Skeletal muscle cell (primary cell): ENCODE results near the gene WFDC12.

Source experiments
- DNase-seq: peaks from one replicate; pipeline ENCODE4 v3.0.0-alpha.2; 2010; ENCODE audit warnings: low read depth
- H3K4me3 ChIP-seq: 2 replicates; pipeline ENCODE4 v1.5.1; 2011; ENCODE audit warnings: low read depth, mild to moderate bottlenecking, control low read depth, low read length, moderate library complexity

WFDC12 gene

DNA sequence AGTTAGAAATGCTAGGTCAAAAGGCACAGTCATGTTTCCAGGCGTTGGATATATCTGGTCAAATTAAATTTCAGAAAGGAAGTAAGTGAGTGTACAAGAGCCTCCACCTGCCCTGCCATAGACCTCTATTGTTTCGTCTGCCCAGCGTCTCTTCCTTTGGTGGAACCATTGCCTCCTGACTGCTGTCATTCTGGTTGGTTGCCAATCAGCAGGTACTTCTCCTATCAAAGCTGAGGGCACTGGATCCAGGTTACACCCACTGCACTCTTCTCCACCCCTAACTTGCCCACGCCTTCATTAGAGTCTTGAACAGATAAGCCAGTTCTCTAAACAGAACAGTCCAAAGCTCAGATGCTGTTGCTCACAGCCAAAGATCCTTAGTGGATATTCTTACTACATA lies 6.7 kb downstream of the WFDC12 start:
- no peak for DNase-seq
- no peak overlapping the region for H3K4me3 ChIP-seq

- no peak overlapping the region for H3K4me3 ChIP-seq
- no peak for DNase-seq
Measured at GRCh38 chr20:45115829-45116228, 8.4 kb downstream of the WFDC12 start.

DNA sequence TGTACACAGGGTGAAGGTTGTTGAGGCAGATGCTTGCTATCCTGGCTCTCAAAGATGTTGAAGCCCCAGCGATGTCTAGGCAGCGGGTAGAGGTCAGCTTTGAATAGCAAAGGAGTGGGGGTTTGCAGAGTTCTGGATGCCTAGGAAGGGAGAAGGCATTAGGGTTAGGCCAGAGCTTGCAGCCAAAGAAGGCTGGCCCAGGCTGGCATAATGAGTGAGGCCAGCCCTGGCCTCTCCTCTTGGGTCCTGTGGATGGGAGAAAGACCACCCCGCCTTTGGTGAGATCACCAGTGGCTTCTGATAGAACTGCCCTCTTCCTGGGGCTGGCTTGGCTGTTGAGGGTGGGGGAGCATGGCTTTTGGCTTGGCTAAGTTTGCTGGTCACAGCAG lies 8.9 kb downstream of the WFDC12 start:
- no peak overlapping the region for H3K4me3 ChIP-seq
- no peak for DNase-seq

DNA sequence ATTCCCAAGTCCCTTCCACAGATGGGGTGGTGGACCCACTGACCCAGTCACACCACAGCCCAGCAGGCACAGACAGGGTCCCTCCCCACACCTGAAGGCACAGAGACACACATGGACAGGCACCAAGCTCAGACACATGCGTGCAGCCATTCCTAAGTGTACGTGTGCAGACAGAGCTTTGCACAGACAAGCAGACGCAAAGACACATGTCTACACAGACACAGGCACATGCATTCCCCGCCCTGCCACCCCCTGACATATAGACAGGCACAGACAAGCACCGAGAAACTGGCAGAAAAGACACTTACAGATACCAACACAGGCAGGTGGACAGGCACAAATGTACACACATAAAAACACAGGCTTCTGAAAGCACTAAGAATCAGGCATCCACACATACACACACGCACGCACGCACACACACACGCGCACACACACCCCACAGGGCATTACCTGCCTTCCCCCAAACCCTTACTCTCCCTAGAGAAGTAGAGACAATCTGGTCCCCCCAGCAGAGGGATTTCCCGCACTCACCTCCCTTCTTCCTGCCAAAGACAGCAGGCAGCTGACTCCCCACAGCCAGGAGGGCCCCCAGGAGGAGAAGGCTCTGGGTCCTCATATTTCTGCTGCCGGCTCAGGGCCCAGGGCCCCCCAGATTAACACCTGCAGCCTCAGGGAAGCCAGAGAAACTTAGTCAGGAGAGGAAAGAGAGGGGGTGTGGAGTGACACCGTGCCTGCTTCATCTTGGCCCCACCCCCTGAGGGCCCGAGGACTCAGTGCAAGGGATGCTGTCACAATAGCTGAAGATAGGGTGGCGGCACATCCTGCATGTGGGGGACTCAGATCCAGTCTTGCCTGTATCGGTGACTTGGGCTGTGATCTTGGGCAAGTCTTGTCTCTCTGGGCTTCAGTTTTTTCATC lies 9.5 kb downstream of the WFDC12 start, which contains the start of gene WFDC5:
Gene WFDC5, minus strand, starts transcription at position 710 of the 921 bp plus-strand sequence. Its CDS starts 91 bp downstream, at position 619.
- no peak for DNase-seq

DNA sequence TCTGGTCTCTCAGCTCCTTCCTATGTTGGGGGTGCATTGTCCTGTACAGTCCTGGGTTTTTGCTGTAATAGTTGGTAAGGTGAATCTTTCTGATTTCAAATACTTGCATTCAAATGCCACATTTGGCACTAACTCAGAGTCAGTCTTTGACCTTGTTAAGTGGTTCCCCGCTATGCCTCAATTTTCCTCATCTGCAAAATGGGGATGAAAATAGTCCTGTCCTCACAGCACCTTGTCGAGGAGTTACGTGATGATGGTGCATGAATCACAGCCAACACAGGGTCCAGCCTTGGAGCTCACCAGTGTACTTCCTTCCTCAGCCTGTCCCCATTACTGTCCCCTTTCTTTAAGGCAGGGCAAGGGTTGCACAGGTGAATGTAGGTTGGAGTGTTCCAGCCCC lies 10.4 kb downstream of the WFDC12 start:
- DNase-seq, result no peak
- no peak overlapping the region for H3K4me3 ChIP-seq

More for the DNA sequence above, 9.5 kb downstream of the WFDC12 start, which contains the start of gene WFDC5:
- H3K4me3 ChIP-seq, result no peak within 1 kb of the TSS

- H3K4me3 ChIP-seq, result no peak overlapping the region
- no peak for DNase-seq
Measured at GRCh38 chr20:45112754-45113153, 11.5 kb downstream of the WFDC12 start.

GRCh38 chr20:45111799-45112471 lies 12.3 kb downstream of the WFDC12 start:
- no peak for DNase-seq

GRCh38 chr20:45111285-45111684 lies 13.0 kb downstream of the WFDC12 start:
- no peak for DNase-seq

More at GRCh38 chr20:45111799-45112471, 12.3 kb downstream of the WFDC12 start:
- H3K4me3 ChIP-seq, result no peak overlapping the region

GRCh38 chr20:45110301-45110700 lies 14.0 kb downstream of the WFDC12 start:
- no peak for DNase-seq
- no peak overlapping the region for H3K4me3 ChIP-seq

More at GRCh38 chr20:45111285-45111684, 13.0 kb downstream of the WFDC12 start:
- H3K4me3 ChIP-seq, result no peak overlapping the region

GRCh38 chr20:45109634-45110033 lies 14.6 kb downstream of the WFDC12 start:
- no peak overlapping the region for H3K4me3 ChIP-seq
- no peak for DNase-seq

GRCh38 chr20:45105317-45105716 lies 18.9 kb downstream of the WFDC12 start:
- DNase-seq, result no peak

GRCh38 chr20:45104786-45105185 lies 19.5 kb downstream of the WFDC12 start:
- peak; percentile 79 for DNase-seq
- H3K4me3 ChIP-seq, result no peak overlapping the region

More at GRCh38 chr20:45105317-45105716, 18.9 kb downstream of the WFDC12 start:
- no peak overlapping the region for H3K4me3 ChIP-seq

DNA sequence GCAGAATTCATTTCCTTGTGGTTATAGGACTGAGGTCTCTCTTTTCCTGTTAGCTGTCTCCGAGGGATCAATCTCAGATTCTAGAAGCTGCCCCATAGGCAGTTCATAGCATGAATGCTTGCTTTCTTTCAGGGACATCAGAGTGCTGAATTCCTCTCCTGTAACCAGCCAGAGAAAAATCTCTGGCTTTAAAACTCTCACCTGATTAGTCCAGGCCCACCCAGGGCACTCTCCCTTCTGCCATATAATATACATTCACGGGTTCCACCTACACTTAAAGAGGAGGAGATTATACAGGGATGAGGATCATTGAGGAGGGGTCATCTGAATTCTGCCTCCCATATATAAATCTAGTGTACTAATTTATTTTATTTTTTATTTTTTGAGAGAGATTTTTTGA lies 21.2 kb downstream of the WFDC12 start:
- DNase-seq, result no peak
- H3K4me3 ChIP-seq, result no peak overlapping the region

DNA sequence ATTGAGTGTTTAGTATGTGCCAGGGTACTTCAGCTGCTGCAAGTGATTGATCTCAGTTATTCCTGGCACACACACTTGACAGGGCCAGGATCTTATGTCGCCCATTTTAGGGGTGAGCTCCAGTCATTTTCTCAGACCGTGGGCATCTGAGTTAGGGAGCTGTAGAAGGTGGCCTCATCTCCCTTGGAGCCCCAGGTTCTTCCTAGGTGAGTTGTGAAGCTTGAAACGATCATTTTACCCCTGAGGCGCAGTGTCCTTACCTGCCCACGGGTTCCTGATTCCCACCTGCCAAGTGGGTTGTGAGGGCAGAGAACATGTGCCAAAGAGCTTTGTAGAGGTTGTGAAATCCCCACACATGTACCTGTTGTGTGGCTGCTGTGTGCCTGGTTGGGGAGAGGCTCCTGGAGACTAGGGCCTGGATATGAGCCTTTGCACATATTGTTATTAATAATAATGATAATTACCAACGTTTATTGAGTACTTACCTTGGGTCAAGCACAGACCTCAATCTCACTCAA lies 22.9 kb downstream of the WFDC12 start:
- no peak for DNase-seq
- H3K4me3 ChIP-seq, result no peak overlapping the region

DNA sequence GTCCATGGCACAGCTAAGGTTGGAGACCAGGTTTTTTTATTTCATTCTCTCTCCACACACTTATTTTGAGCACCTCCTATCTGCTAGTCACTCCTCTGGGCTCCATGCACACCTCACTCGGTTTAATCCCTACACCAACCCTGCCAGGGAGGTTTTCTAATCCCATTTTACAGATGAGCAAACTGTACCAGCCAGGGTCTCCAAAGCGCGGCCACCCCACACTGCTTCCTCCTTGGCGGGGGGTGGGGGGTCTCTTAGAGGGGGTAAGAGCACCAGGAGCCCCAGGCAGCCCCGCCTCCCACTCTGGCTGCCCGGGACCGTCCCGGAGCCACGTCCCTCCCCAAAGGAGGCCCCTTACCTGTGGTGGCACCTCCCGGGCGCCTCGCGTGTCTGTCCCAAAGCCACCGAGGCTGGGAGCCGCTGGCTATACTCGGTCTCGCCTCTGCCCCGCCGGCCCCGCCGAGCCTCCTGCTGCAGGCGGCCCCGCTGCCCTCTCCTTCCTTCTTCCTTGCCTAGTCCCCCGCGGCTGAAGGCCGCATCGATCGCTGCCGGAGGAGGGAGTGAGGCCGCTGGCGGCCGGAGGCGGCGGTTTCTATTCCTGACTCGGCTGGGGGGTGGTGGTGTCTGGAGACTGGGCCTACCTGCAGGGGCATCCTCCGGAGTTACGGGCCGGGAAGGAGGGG lies 23.6 kb downstream of the WFDC12 start, which contains the start of gene KCNS1:
Gene KCNS1, minus strand, starts transcription at position 565 of the 683 bp plus-strand sequence. CDS start 1,891 bp downstream, outside the sequence.
- DNase-seq, result no peak
- peak within 1 kb of the TSS; percentile 28 for H3K4me3 ChIP-seq

DNA sequence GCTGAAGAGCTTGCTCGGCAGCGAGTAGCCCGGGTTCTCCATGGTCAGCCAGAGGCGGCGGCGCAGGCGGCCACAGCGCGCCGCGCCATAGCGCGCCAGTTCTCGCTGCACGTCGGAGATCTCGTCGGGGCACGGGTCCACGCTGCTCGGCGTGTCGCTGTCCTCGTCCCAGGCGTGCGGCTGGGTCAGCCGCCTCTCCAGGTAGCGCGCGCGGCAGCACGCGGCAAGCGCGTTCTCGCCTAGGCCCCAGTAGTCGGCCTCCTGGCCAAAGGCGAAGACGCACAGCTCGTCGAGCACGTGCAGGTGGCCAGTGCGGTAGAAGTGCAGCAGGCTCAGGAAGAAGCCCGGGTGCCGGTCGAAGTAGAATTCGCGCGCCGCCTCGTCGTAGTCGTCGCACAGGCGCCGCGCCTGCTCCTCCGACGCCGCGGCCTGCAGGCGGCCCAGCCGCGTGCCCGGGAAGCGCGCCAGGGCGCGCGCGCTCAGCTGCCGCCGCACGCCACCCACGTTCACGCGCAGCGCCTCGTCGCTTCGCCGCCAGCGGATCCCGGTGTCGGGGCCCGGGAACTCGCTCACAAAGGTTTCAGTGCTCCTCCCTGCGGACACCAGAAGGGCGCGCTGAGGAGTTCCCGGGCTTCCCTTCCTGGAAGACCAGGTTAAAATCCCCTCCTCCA lies 26.0 kb downstream of the WFDC12 start:
- peak overlapping the region; percentile 35 for H3K4me3 ChIP-seq
- no peak for DNase-seq

GRCh38 chr20:45097485-45098102 lies 26.7 kb downstream of the WFDC12 start:
- H3K4me3 ChIP-seq, result peak overlapping the region; percentile 35
- DNase-seq, result no peak

DNA sequence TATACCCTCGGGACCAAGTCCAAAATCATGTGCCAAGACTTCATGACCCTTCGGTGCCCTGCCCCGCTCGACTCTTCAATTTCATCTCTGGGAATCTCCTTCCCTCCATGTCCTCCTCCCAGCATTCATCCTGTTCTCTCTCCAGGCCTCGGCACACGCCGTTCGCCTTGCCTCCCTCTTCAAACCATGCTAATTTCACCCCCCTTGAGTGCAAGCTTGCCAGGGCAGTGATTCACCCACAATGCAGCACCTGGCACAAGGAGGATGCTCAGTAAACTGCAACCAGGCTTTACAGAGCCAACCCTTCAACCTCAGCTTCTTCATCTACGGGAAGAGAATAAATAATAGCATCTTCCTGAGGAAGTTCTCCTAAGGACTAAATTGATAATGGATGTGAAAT lies 27.5 kb downstream of the WFDC12 start:
- no peak for DNase-seq
- no peak overlapping the region for H3K4me3 ChIP-seq
